ENCODE results near the gene FLT1.

The FLT1 gene

GRCh38 chr13:28338006-28338574 is 156.8 kb downstream of the FLT1 start:
- DNase-seq: no peak

GRCh38 chr13:28337166-28338005 is 157.5 kb downstream of the FLT1 start:
- DNase-seq: no peak

- no peak for DNase-seq
Observed at GRCh38 chr13:28336193-28336657, 158.7 kb downstream of the FLT1 start.

DNA sequence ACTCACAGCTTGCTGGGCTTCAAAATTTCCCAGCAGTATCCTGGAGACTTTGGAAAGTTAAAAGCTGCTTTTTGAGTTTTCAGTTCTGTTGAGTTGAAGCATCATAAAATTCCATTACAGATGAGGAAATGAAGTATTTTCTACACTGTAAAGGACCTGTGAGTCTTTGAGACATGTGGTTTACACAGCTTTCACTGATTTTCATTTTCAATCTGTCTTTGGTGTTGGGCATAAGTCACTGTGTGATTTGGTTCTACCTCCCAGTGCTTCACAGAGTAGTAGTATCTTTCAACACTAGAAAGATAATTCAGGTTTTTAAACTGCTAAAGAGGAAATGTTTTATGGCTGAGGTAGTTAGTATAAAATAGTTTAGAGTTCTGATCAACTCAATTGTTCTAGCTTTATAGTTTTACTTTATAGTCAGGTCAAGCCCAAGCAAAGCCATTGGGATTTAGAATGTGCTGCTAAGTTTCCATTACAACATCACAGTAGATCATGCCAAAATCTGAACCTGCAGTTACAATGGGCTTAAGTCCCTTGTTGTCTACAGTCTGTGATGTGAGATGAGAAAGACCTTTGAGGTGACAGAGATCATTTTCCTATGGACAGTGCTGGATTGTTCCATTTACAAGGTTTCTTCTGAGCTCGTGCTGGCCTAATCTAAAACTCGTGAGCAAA is 161.6 kb downstream of the FLT1 start:
- DNase-seq: no peak

DNA sequence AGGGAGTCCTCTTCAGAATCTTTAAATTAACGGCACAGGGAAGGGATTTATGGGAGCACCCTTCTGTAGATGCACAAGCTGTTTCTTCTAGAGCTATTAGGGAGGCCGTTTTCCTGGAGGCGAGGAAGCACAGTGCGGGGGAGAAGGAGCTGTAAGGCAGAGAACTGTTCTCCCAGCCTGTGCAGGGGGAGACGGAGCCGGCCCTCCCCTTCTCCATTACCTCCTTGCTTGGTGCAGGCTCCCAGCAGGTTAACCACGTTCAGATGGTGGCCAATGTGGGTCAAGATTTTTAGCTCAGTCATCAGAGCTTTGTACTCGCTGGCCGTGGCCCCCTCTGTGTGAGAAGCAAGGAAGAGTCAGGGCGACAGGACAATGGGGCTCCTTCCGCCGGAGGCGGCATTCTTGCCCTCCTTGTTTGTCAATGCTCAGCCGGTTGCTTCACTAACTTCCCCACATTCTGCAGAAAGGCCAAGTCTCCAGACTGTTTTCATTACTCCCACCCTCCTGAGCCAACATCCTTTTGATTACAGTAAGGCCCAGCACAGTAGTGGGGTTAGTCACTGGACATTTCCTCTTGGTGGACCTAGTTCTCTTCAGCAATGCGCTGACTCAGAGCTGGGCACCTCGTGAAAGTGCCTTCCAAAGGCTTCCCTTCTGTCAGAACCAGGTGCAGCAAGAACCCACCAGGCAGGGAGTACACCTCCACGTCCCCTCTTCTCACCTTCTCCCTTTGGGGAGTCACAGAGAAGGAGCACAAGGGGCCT is 165.4 kb downstream of the FLT1 start:
- no peak for DNase-seq

DNA sequence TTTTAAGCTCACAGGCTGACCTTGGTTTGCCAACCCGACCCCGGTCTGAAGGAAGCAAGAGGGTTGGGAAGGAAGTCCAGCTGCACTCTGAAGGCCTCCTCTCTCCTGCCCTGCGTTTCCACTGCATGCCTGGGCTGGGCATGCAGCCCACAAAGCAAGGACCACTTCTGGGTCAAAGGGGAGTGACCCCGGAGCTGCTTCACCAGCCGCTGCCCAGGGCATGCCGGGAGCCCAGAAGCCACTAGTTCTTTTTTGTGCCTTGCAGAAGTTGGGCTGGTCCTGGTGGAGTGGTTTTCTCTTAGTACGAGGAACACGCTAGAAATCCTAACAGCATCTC is 166.7 kb downstream of the FLT1 start:
- DNase-seq: no peak

DNA sequence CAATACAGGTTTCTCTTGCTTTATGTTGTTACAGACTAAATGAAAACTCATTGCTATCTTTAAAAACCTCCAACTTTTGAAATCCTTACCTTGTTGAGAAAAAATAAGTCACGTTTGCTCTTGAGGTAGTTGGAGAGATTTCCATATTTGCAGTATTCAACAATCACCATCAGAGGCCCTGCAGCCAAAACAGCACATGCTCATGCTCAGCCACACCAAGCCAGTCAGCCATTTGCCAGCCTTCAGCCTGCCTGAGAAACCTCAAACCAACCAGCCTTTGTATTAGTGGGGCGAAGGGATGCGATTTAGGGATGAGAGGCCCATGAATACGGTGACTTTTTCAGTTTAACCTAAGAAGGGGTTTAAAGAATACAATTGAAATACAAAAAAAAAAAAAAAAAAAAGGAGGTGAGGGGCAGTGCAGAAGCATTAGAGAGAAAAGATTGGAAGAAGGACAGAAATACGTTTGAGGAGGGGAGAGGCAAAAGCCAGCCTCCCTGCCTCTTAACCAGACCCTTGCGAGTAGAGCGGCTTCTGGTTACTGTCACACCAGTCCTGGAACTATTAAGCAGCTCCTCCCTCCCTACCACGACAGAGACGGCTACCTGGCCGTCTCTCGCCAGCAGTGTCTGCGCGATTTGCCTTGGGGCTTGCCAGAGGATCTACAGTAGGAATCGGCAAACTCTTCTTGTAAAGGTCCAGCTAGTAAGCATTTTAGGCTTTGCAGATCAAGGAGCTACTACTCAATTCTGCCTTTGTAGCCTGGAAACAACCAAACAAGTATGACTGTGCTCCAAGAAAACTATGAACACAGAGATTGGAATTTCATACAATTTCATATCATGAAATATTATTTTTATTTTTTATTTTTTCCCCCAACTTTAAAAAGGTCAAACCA is 167.3 kb downstream of the FLT1 start:
- DNase-seq: no peak

DNA sequence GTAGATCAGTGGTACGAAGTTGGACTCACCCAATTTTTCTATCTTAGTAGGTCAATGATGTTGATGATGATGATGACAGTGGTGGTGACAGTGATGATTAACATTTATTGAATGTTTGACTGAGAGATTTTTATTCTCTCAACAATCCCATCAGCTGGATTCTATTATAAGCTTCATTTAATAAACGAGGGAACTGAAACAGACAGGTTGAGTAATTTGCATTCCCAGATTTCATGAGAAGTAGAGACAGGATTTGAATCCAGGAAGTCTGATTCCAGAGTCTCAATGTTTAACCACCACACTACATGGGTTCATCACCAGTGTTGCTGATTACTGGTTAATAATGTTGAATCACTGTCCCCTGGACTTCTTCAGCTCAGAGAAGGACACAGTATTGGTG is 168.9 kb downstream of the FLT1 start:
- DNase-seq: no peak

- no peak for DNase-seq
Observed at GRCh38 chr13:28325022-28325421, 169.9 kb downstream of the FLT1 start.

GRCh38 chr13:28324181-28324789 is 170.6 kb downstream of the FLT1 start:
- DNase-seq: no peak

DNA sequence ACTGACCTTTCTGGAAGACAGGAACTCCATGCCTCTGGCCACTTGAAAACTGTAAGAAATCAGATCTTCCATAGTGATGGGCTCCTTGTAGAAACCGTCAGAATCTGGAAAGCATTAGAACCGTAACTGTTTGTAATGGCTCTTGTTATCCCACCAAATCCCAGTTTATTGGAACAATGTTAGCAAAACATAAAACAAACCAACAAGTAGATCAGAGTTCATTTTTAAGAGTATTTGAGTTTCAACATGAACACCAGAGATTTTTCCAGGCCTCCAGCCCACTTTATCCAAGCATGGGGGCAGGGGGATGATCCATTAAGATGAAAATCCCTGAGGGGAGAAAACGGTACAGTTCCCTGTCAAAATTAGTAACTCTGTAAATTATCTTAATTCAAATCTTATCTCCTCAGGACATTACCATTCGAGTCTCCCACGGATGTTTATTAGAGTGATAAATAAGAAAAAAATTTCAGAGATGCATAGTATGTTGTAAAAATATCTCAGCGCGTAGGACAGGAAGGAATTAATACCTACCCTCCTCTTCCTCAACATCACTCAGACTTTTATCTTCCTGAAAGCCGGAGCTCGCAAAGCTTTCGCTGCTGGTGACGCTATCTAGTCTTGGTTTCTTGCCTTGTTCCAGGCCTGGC is 172.5 kb downstream of the FLT1 start:
- no peak for DNase-seq

GRCh38 chr13:28321756-28322155 is 173.2 kb downstream of the FLT1 start:
- DNase-seq: no peak

- peak; percentile 17 for DNase-seq
Observed at GRCh38 chr13:28320884-28321574, 173.9 kb downstream of the FLT1 start.

GRCh38 chr13:28320209-28320608 is 174.7 kb downstream of the FLT1 start:
- no peak for DNase-seq

DNA sequence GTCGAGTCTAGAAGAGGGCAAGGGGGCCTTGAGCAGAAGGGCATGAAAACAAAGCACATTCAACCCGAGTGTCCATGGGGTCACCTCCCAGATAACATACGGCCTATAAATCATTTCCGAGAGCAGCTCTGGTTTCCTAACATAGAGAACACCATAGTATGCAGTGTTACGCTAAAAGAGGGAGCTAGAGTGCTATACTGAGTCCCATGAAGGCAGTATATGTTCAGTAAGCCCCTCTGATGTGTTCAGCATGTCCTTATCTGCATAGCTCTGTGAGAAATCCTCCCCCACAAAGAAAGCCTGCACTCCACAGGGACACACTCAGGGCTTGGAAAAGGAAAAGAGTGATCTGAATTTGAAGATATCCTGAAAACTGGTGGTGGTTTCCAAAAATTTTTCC is 175.4 kb downstream of the FLT1 start:
- DNase-seq: no peak

DNA sequence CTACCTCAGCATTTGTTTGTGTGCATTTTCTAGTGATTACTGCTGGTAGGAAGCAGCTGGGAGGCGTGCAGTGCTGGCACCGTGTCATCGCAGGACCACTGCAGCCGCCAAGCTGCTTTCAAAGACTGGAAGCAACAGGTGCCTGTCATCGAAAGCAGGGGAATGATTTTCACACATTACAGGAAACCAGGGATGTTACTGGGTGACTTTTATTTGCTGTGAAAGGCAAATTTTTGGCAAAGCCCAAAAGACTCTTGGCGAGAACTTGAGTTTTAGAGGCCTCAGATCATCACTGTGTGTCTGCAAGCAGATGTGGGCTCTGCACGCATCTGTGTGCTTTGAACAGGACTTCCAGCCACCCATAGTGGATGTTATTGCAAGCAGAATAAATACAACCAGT is 176.4 kb downstream of the FLT1 start:
- no peak for DNase-seq

GRCh38 chr13:28316836-28317235 is 178.1 kb downstream of the FLT1 start:
- no peak for DNase-seq

DNA sequence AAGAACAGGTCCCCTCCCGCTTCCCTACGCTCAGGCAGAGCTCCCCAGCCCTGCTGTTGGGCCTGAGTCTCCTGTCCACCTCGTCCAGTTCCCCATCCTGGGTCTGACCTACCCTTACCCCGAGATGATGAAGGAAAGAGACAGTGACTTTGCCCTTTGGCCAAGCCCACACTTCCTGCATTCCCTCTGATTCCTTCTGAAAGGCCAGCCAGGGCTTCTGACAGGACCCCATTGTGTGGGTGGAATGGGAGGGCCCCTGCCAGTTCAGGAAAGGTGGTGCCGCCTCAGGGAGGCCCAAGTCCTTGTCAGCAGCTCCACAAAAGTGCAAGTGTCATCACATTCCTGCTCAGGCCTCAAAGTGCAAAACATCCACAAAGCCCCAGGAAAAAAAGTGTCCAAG is 178.8 kb downstream of the FLT1 start:
- DNase-seq: no peak

DNA sequence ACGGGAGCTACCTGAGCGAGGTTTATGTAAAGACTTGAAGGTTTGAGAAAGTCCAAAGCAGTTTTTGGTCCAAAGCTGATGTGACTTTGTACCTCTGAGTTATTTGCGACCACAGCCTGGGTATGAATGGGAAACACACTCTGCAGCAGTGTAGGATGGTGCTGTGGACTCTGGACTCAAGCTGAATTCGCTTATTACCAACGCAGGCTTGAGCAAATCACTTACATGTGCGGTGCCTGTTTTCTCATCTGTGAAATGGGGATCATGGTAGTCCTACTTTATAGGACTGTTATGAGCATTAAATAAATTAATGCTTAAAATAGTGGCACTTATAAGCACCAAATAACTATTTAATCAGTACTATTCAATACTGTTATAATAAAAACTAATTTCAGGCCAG is 180.0 kb downstream of the FLT1 start:
- DNase-seq: no peak

- DNase-seq: no peak
Observed at GRCh38 chr13:28313579-28313978, 181.3 kb downstream of the FLT1 start.

DNA sequence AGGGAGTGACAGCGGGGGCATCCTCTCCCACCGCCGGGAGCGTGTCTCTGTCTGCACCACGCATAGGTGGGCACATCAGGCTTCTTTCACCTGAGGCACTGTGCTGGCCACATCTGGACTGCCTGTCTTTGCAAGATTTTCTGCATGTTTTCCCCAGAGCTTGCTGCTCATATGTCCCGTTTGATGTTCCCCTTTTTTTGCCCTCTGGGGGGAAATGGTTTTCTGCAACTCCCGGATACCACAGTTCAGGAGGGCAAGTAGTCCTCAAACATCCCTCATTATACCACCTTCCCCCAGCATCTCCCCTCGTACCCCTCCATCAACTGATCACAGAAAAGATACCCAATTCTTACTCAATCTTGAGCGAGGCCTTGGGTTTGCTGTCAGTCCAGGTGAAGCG is 188.6 kb downstream of the FLT1 start:
- DNase-seq: no peak

Measured in NCI-H510A (cell line).